ENCODE measurements around the gene NGF.
"Not testable (repeated sequence)": the region's sequence is repeated elsewhere in the genome, so short reads cannot be mapped to it uniquely, and the experiment has no call there.

The NGF gene

GRCh38 chr1:115337633-115338456 is at the start of gene NGF:
Gene NGF, minus strand, starts transcription at chr1:115338249. Its CDS starts 51,454 bp downstream, at chr1:115286795.
- H3K4me1 ChIP-seq (ENCODE audit: control insufficient read depth, insufficient read depth, low read length, unreplicated experiment), result peaks cover 19% of the 10 kb centered on the region
- H3K4me3 ChIP-seq (ENCODE audit: low read depth, low read length), result peak within 1 kb of the TSS; percentile 85
- H3K27ac ChIP-seq (ENCODE audit: low read depth, low read length), result no peak within 1 kb of the TSS
- H3K36me3 ChIP-seq (ENCODE audit: insufficient read depth, low read length), result no peaks in the 10 kb centered on the region
- peaks cover 5% of the 10 kb centered on the region for H3K79me2 ChIP-seq (ENCODE audit: control insufficient read depth, insufficient read depth, low read length, unreplicated experiment)
- H2AFZ ChIP-seq (ENCODE audit: low read length, unreplicated experiment), result no peak within 1 kb of the TSS
- H3K27me3 ChIP-seq (ENCODE audit: insufficient read depth, low read length), result no peaks in the 10 kb centered on the region; the same call in 1 of the 2 replicates

- H3K79me2 ChIP-seq (ENCODE audit: control insufficient read depth, insufficient read depth, low read length, unreplicated experiment); H3K36me3 ChIP-seq (ENCODE audit: insufficient read depth, low read length); H3K27ac ChIP-seq (ENCODE audit: low read depth, low read length); H3K4me1 ChIP-seq (ENCODE audit: control insufficient read depth, insufficient read depth, low read length, unreplicated experiment); H3K4me3 ChIP-seq (ENCODE audit: low read depth, low read length); H3K27me3 ChIP-seq (ENCODE audit: insufficient read depth, low read length); H2AFZ ChIP-seq (ENCODE audit: low read length, unreplicated experiment): not testable (repeated sequence)
These were observed 45.4 kb upstream of the NGF start for GRCh38 chr1:115383455-115383854.

- Histone ChIP-seq H3K27ac (ENCODE audit: low read depth, low read length) (no peak overlapping the region), H3K27me3 (ENCODE audit: insufficient read depth, low read length) (no peaks in the 10 kb centered on the region), H3K79me2 (ENCODE audit: control insufficient read depth, insufficient read depth, low read length, unreplicated experiment) (no peaks in the 10 kb centered on the region), H3K36me3 (ENCODE audit: insufficient read depth, low read length) (no peaks in the 10 kb centered on the region), H3K4me1 (ENCODE audit: control insufficient read depth, insufficient read depth, low read length, unreplicated experiment) (peaks cover 7% of the 10 kb centered on the region), H2AFZ (ENCODE audit: low read length, unreplicated experiment) (no peak overlapping the region), H3K4me3 (ENCODE audit: low read depth, low read length) (no peak overlapping the region)
These were observed 41.9 kb upstream of the NGF start for GRCh38 chr1:115379943-115380342.

GRCh38 chr1:115377411-115377810 is 39.4 kb upstream of the NGF start:
- Histone ChIP-seq H3K79me2 (ENCODE audit: control insufficient read depth, insufficient read depth, low read length, unreplicated experiment) (no peaks in the 10 kb centered on the region), H3K27me3 (ENCODE audit: insufficient read depth, low read length) (no peaks in the 10 kb centered on the region), H3K4me1 (ENCODE audit: control insufficient read depth, insufficient read depth, low read length, unreplicated experiment) (peaks cover 17% of the 10 kb centered on the region), H3K36me3 (ENCODE audit: insufficient read depth, low read length) (no peaks in the 10 kb centered on the region), H2AFZ (ENCODE audit: low read length, unreplicated experiment) (peak overlapping the region; percentile 90), H3K27ac (ENCODE audit: low read depth, low read length) (no peak overlapping the region), H3K4me3 (ENCODE audit: low read depth, low read length) (peak overlapping the region; percentile 35; the same call in 1 of the 2 replicates)

- Histone ChIP-seq H3K79me2 (ENCODE audit: control insufficient read depth, insufficient read depth, low read length, unreplicated experiment) (no peaks in the 10 kb centered on the region), H3K4me1 (ENCODE audit: control insufficient read depth, insufficient read depth, low read length, unreplicated experiment) (peaks cover 17% of the 10 kb centered on the region), H2AFZ (ENCODE audit: low read length, unreplicated experiment) (no peak overlapping the region), H3K27ac (ENCODE audit: low read depth, low read length) (no peak overlapping the region), H3K4me3 (ENCODE audit: low read depth, low read length) (no peak overlapping the region), H3K36me3 (ENCODE audit: insufficient read depth, low read length) (no peaks in the 10 kb centered on the region), H3K27me3 (ENCODE audit: insufficient read depth, low read length) (no peaks in the 10 kb centered on the region)
These were observed 36.5 kb upstream of the NGF start for GRCh38 chr1:115374598-115374997.

GRCh38 chr1:115373305-115373704 is 35.3 kb upstream of the NGF start:
- Histone ChIP-seq H3K36me3 (ENCODE audit: insufficient read depth, low read length) (no peaks in the 10 kb centered on the region), H3K27me3 (ENCODE audit: insufficient read depth, low read length) (no peaks in the 10 kb centered on the region), H3K4me3 (ENCODE audit: low read depth, low read length) (no peak overlapping the region), H3K27ac (ENCODE audit: low read depth, low read length) (peak overlapping the region; percentile 24), H2AFZ (ENCODE audit: low read length, unreplicated experiment) (peak overlapping the region; percentile 47), H3K4me1 (ENCODE audit: control insufficient read depth, insufficient read depth, low read length, unreplicated experiment) (peaks cover 17% of the 10 kb centered on the region), H3K79me2 (ENCODE audit: control insufficient read depth, insufficient read depth, low read length, unreplicated experiment) (no peaks in the 10 kb centered on the region)

GRCh38 chr1:115365738-115366137 is 27.7 kb upstream of the NGF start:
- Histone ChIP-seq H3K27me3 (ENCODE audit: insufficient read depth, low read length) (no peaks in the 10 kb centered on the region), H3K4me3 (ENCODE audit: low read depth, low read length) (no peak overlapping the region), H3K27ac (ENCODE audit: low read depth, low read length) (no peak overlapping the region), H2AFZ (ENCODE audit: low read length, unreplicated experiment) (no peak overlapping the region), H3K36me3 (ENCODE audit: insufficient read depth, low read length) (no peaks in the 10 kb centered on the region), H3K79me2 (ENCODE audit: control insufficient read depth, insufficient read depth, low read length, unreplicated experiment) (no peaks in the 10 kb centered on the region), H3K4me1 (ENCODE audit: control insufficient read depth, insufficient read depth, low read length, unreplicated experiment) (no peaks in the 10 kb centered on the region)

- H3K36me3 ChIP-seq (ENCODE audit: insufficient read depth, low read length), result no peaks in the 10 kb centered on the region
- no peak overlapping the region for H3K27ac ChIP-seq (ENCODE audit: low read depth, low read length)
- H3K4me1 ChIP-seq (ENCODE audit: control insufficient read depth, insufficient read depth, low read length, unreplicated experiment), result no peaks in the 10 kb centered on the region
- H2AFZ ChIP-seq (ENCODE audit: low read length, unreplicated experiment), result no peak overlapping the region
- no peaks in the 10 kb centered on the region for H3K79me2 ChIP-seq (ENCODE audit: control insufficient read depth, insufficient read depth, low read length, unreplicated experiment)
- H3K27me3 ChIP-seq (ENCODE audit: insufficient read depth, low read length), result no peaks in the 10 kb centered on the region
- H3K4me3 ChIP-seq (ENCODE audit: low read depth, low read length), result no peak overlapping the region
These were observed 26.7 kb upstream of the NGF start for GRCh38 chr1:115364780-115365155.

GRCh38 chr1:115364046-115364779 is 26.2 kb upstream of the NGF start:
- no peak overlapping the region for H3K27ac ChIP-seq (ENCODE audit: low read depth, low read length)
- H2AFZ ChIP-seq (ENCODE audit: low read length, unreplicated experiment), result no peak overlapping the region
- no peaks in the 10 kb centered on the region for H3K27me3 ChIP-seq (ENCODE audit: insufficient read depth, low read length)
- H3K4me3 ChIP-seq (ENCODE audit: low read depth, low read length), result no peak overlapping the region
- H3K36me3 ChIP-seq (ENCODE audit: insufficient read depth, low read length), result no peaks in the 10 kb centered on the region
- no peaks in the 10 kb centered on the region for H3K79me2 ChIP-seq (ENCODE audit: control insufficient read depth, insufficient read depth, low read length, unreplicated experiment)
- no peaks in the 10 kb centered on the region for H3K4me1 ChIP-seq (ENCODE audit: control insufficient read depth, insufficient read depth, low read length, unreplicated experiment)

GRCh38 chr1:115363171-115363570 is 25.1 kb upstream of the NGF start:
- Histone ChIP-seq H3K27ac (ENCODE audit: low read depth, low read length) (no peak overlapping the region), H3K27me3 (ENCODE audit: insufficient read depth, low read length) (no peaks in the 10 kb centered on the region), H3K79me2 (ENCODE audit: control insufficient read depth, insufficient read depth, low read length, unreplicated experiment) (no peaks in the 10 kb centered on the region), H3K4me1 (ENCODE audit: control insufficient read depth, insufficient read depth, low read length, unreplicated experiment) (no peaks in the 10 kb centered on the region), H2AFZ (ENCODE audit: low read length, unreplicated experiment) (no peak overlapping the region), H3K4me3 (ENCODE audit: low read depth, low read length) (no peak overlapping the region), H3K36me3 (ENCODE audit: insufficient read depth, low read length) (no peaks in the 10 kb centered on the region)

All from ACC112 (cell line).